ENCODE measurements around the gene ZNF787.

ZNF787 gene

DNA sequence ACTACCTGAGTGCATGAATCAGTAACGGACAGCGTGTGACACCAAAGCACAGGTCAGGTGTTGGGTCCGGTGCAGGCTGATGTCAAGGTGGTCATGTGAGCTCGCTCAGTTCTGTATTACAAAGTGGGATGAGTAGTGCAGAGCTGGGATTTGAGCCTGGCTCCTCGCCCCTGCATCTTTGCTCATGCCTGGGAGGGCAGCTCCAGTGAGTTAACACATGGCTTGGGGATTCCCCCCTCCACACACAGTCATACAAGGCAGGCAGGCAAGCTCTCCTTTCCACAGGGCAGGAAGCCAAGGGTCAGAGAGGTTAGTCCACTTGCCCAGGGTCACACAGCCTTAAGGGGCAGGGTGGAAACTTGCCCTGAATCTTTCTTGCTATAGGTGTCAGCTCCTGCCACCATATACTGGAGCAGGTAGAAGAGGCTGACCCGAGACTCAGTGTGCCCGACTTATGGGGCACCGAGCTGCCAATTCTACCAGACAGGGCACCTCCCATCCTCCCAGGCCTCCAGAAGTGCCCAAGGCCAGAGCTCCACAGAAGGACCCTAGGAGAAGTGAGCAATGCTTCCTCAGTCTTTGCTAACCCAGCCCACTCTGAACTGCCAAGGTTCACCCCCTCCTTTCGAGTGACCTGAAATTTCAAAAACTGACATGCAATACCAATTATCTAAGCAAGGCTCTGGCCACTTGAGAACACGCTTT lies 35.4 kb downstream of the ZNF787 start:
- DNase-seq, result no peak

DNA sequence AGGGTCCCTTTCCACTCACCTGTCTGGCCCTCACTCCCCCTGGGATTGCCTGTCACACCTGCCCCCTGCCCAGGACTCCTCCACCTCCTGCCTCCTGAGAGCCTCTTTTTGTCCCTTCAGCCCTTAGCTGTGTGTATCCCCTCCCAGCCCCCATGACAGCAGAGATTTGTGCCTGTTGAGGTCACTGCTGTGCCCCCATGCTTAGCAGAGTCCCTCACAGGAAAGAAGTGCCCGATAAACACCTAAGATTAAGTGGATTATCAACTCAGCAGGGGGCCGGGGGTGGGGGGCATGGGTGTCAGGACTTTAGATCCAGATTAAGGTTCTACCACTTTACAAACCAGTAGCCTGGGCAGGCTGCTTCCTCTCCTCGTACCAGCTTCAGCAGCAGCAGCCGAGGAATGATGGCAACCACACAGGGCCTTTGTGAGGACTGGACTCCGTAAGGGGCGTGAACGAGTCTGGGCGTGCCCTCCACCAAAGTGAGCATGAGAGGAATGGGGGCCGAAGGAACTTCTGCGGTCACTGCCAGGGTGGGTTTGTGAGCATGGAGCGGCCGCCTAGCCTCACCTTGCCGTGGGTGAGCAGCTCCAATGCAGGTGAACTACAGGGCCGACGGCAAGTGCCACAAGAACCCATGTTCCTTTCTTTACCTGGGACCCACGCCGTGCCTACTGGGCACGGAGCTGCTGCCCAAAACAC lies 36.1 kb downstream of the ZNF787 start:
- DNase-seq, result no peak

DNA sequence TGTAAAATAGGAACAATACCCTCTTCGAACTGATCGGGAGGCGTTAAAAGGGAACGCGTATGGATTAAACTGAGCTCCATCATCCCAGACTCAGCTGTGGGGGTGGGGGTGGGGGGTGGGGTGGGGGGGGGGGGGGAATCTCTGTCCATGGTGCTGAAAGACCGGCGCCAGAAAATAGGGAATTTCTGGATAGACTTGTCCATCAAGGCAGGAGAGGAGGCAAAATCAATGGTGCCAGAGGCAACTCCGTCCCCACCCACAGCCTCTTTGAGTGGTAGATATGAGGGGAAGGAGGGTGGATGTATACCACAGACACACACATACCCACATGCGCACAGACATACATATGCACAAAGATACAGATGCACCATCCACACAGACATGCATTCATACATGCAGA lies 37.4 kb downstream of the ZNF787 start:
- DNase-seq, result no peak

DNA sequence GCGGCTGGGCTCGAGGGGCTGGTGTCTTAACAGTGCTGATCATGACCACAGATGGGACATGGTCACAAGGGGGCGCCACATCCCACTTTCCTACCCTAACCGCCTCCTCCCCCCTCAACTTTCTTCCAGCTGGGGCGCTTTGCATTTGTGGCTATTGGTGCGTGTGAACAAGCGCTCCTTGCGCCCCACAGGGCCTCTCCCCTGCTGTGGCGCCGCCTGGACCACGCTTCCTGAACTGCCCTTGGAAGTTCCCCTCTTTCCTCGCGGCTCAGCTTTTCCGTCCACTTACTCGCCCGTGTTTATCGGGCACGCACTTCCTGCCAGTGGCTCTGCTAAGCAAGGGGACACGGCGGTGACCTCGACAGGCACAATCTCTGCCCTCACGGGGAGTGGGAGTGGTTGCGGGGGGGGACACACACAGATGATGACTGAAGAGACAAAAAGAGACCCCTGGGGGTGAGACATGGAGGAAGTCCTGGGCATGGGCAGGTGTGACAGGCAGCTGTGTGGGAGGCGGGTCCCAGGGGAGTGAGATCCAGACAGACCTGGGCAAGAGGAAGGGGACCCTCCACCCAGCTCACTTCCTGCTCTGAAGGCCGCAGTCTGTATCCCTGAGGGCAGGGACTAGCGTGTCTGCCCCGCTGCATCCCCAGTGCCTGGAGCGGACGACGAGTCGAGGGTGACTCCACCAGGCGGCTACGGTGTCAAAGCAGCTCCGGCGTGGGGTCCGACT lies 40.3 kb downstream of the ZNF787 start:
- DNase-seq, result peak; percentile 53

DNA sequence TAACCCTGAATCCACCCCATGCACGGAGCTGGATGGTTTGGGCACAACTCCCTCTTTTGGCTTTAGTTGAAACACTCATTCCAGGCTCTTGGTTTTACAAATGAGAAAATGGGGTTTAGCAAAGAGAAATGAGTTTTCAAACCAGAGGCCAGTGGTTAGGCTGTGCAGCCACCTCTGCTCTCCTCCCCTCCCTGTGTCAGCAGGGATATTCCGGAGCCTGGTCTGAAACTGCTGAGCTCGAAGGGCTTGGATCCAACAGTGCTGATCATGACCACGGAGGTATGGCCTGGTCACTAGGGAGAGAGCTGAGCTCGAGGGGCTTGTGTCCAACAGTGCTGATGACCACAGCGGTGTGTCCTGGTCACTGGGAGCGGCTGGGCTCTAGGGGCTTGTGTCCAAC lies 41.5 kb downstream of the ZNF787 start:
- DNase-seq, result no peak

DNA sequence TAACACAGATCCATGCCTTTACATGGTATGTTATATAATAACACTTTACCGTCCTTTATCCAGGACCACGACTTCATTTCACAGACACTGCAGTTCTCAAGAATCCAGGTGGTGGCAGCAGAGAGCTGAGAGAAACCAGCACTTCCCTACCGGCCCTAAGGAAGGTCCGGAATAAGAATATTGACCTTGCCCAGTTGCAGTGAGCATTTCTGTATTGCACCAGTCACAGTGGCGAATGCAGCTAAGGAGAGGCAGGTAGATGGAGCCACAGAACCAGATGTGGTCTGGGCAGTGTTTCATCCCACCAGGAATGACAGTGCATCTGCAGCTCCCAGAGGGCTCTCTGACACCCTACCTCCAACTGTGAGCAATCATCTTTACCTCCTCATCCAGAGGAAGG lies 44.6 kb downstream of the ZNF787 start:
- peak; percentile 40 for DNase-seq

DNA sequence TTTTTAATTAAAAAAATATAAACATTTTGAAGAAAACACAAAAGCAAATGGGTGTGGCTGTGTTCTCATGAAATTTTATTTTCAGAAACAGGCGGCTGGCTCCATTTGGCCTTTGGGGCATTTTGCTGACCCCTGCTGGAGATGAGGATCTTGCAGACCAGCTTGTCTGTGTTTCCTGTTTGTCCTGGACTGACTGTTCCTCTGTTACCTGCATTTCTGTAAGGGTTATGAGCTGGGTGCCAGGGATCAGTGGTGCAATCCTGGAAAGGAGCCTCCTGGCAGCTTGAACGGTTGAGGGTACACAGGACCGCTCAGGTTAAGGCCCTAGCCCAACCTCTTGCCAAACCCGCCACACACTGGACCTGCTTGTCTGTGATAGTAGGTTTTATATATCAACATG lies 49.9 kb downstream of the ZNF787 start:
- DNase-seq, result no peak

DNA sequence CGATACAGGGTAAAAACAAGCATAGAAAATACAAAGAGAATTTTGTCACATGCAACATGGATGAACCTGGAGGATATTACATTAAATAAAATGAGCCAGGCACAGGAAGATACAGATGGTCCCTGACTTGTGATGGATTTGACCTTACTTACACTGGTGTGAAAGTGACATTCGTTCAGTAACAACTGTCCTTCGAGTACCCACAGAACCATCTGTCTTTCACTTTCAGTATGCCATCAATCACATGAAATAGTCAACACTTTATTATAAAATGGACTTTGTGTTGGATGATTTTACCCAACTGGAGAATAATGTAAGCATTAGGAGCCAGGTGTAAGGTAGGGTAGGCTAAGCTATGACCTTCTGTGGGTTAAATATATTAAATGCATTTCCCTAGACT lies 51.5 kb downstream of the ZNF787 start:
- DNase-seq, result no peak

DNA sequence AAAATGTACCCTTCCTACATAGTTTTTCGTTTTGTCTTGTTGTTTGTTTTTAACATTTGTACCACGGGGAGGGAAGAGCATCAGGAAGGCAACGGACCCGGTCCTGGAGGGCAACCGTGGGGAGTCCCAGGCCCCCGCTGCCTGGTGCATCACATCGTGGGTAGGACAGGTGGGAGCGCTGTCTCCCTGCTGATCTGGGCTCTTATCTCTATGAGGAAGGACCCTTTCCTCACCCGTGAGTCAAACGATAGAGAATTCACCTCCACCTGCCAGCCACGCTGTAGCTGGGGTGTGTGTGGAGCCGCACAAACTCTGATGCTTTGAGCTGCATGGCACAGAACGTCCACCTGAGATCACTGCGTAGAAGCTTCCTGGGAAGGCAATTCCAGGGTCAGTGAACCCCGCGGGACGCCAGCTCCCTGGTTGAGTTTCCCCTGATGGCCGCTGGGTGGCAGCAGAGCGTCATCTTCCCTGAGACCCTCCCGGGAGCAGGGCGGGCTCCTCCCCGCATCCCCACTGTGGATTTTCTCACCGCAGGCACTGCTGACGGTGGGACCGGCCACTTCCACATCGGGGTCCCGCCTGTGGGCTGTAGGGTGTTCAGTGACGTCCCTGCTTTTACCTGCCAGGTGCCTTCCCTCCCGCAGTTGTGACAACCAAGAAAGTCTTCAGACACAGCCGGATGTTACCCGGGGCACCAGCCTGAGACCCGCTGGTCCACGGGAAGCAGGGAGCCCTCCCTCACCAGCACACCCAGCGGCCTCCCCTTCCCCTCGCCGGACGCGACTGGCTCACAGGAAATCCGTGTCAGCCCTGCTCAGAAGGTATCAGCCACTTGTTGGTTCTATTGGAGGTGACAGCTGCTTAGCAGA lies 54.7 kb downstream of the ZNF787 start:
- DNase-seq, result peak; percentile 57

DNA sequence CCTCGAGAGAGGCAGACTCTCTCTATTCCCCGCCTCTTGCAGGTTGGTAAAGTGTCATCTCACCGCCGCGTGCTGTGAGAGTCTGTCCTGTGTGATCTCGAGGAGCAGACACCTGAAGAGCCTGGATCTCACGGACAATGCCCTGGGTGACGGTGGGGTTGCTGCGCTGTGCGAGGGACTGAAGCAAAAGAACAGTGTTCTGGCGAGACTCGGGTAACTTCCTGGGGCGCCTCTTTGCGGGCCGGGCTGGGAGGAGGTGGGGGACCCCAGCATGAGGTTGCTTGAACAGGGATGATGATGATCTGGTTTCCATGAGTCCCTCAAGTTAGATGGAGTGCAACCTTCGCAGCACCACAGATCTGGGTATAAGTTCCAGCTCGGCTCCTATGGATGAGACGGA lies 67.5 kb downstream of the ZNF787 start:
- no peak for DNase-seq
